K562 (cell line): ENCODE measurements around the gene ABCG2. TPM values are rescaled to one million over a fixed set of nuclear protein-coding genes. Genes with fewer than 3 reads are reported as not detected.
A peak's percentile ranks its signal among the peaks of the same experiment; 100 is the strongest.

ENCODE experiments used
- CCNT2 ChIP-seq: IDR thresholded peaks from 2 replicates; pipeline ENCODE4 v1.6.1; 2011; ENCODE audit warnings: borderline replicate concordance, low read depth, mild to moderate bottlenecking, moderate library complexity, mixed read lengths, low read length; ENCODE audit not compliant: insufficient read length; ENCODE audit errors: extremely low read depth
- CHD7 ChIP-seq: fragments of 200-600 bp; sonication (generic); IDR thresholded peaks from one replicate; pipeline ENCODE4 v1.6.1; 2012; ENCODE audit warnings: mild to moderate bottlenecking, low read depth, low read length, inconsistent platforms
- CXXC5 ChIP-seq: fragments of 250-450 bp; sonication (Bioruptor Pico); IDR thresholded peaks from 2 replicates; pipeline ENCODE4 v1.8.0; 2022; ENCODE audit warnings: inconsistent platforms, mild to moderate bottlenecking, moderate library complexity
- JUND ChIP-seq, 2 experiments: IDR thresholded peaks; 2 replicates in 1 of 2; 3 replicates in 1 of 2; pipeline ENCODE4 v1.6.1; 2011; ENCODE audit warnings: borderline replicate concordance in 2 of 2, low read depth in 2 of 2, low read length in 2 of 2, improper control_type of control experiment in 1 of 2, missing biosample characterization in 1 of 2, missing genetic modification characterization in 1 of 2, missing genetic modification reagents in 1 of 2
- MYC ChIP-seq, 2 experiments: fragments of 250-450 bp in 1 of 2; sonication (Bioruptor Pico) in 1 of 2; IDR thresholded peaks; 2 replicates each; pipeline versions ENCODE4 v1.5.1 to v1.6.1; 2012 to 2021; ENCODE audit warnings: low read depth in 2 of 2, borderline replicate concordance in 1 of 2, improper control_type of control experiment in 1 of 2, low read length in 1 of 2, mild to moderate bottlenecking in 1 of 2, moderate library complexity in 1 of 2
- PHTF2 ChIP-seq: fragments of 250-450 bp; sonication (Bioruptor Pico); IDR thresholded peaks from 2 replicates; pipeline ENCODE4 v1.5.0; 2021; ENCODE audit warnings: mild to moderate bottlenecking
- RUNX1 ChIP-seq: sonication (generic); IDR thresholded peaks from 2 replicates; pipeline ENCODE4 v1.6.1; 2016; ENCODE audit warnings: antibody characterized with exemption, low read depth
- STAT5A ChIP-seq: IDR thresholded peaks from 2 replicates; pipeline ENCODE4 v1.6.1; 2012; ENCODE audit warnings: low read length, inconsistent platforms, borderline replicate concordance
- ZNF507 ChIP-seq: conservative IDR thresholded peaks from 2 replicates; pipeline ENCODE4 v1.6.1; 2017; ENCODE audit warnings: missing genetic modification characterization, missing compliant biosample characterization
- ZNF785 ChIP-seq: fragments of 250-450 bp; sonication (Bioruptor Pico); IDR thresholded peaks from 2 replicates; pipeline ENCODE4 v1.4.0; 2020; ENCODE audit warnings: mild to moderate bottlenecking
- polyA plus RNA-seq, 8 experiments: library from polyadenylated mRNA; depleted of rRNA in 4 of 8; stranded (reverse) in 5 of 8; unstranded in 3 of 8; fragments of >200 nt; fragmentation: Nextera tagmentation in 2 of 8; fragmentation: Illumina TruSeq in 1 of 8; extraction: Ambion mirVana in 2 of 8; extraction: Trizol in 1 of 8; gene quantifications; 2 replicates each; pipeline versions ENCODE4 v1.2.1 to v1.2.3, GENCODE V29; 2011 to 2014; ENCODE audit warnings: inconsistent platforms in 1 of 8, missing spikeins in 1 of 8
- total RNA-seq, 7 experiments: library from RNA; depleted of rRNA in 6 of 7; stranded (reverse); fragments of >200 nt in 6 of 7; fragmentation: Illumina TruSeq in 2 of 7; extraction: Trizol in 2 of 7; gene quantifications; 2 replicates each; pipeline versions ENCODE4 v1.2.1 to v1.2.3, GENCODE V29; 2011 to 2021; ENCODE audit warnings: low replicate concordance in 1 of 7
- TF ChIP-seq, protein P1 (sequence below): fragments of 250-450 bp; sonication (Bioruptor Pico); IDR thresholded peaks from 2 replicates; pipeline ENCODE4 v1.4.0; 2020; ENCODE audit warnings: mild to moderate bottlenecking, moderate library complexity

ABCG2 gene
- total and polyA plus RNA-seq, 9 of the 15 experiments (the other 6 are each of a cell fraction or from before 2014, with no cell fraction given), result 0.01 to 0.36 (median 0.11) TPM; not detected in 4

- TF ChIP-seq CHD7 (no peak), STAT5A (no peak), MYC (IDR thresholded peaks at IDR 0.05; ENCODE audit: low read depth, low read length) (0 out of 2 replicates have a peak, but pooled peaks have one; percentile 17), MYC (CRISPR knock-in tag; IDR thresholded peaks at IDR 0.05; ENCODE audit: borderline replicate concordance, low read depth) (no peak), JUND (IDR thresholded peaks at IDR 0.05; ENCODE audit: borderline replicate concordance, low read depth, low read length) (no peak), JUND (tag; IDR thresholded peaks at IDR 0.05; ENCODE audit: borderline replicate concordance, low read depth, low read length) (0 out of 3 replicates have a peak, but pooled peaks have one; percentile 15), PHTF2 (CRISPR knock-in tag) (no peak), CXXC5 (CRISPR knock-in tag) (peak; percentile 71), ZNF507 (tag) (no peak), CCNT2 (peak; percentile 76), ZNF785 (CRISPR knock-in tag) (no peak), RUNX1 (no peak)
- TF ChIP-seq, protein P1, sequence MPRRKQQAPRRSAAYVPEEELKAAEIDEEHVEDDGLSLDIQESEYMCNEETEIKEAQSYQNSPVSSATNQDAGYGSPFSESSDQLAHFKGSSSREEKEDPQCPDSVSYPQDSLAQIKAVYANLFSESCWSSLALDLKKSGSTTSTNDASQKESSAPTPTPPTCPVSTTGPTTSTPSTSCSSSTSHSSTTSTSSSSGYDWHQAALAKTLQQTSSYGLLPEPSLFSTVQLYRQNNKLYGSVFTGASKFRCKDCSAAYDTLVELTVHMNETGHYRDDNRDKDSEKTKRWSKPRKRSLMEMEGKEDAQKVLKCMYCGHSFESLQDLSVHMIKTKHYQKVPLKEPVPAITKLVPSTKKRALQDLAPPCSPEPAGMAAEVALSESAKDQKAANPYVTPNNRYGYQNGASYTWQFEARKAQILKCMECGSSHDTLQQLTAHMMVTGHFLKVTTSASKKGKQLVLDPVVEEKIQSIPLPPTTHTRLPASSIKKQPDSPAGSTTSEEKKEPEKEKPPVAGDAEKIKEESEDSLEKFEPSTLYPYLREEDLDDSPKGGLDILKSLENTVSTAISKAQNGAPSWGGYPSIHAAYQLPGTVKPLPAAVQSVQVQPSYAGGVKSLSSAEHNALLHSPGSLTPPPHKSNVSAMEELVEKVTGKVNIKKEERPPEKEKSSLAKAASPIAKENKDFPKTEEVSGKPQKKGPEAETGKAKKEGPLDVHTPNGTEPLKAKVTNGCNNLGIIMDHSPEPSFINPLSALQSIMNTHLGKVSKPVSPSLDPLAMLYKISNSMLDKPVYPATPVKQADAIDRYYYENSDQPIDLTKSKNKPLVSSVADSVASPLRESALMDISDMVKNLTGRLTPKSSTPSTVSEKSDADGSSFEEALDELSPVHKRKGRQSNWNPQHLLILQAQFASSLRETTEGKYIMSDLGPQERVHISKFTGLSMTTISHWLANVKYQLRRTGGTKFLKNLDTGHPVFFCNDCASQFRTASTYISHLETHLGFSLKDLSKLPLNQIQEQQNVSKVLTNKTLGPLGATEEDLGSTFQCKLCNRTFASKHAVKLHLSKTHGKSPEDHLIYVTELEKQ (CRISPR knock-in tag), result no peak
These were observed at the start of gene ABCG2 (continued) for GRCh38 chr4:88158489-88159228.
